Thyroid gland (tissue), 4 donors: ENCODE measurements around the gene BCAT1. TPM values are rescaled to one million over a fixed set of nuclear protein-coding genes. Genes with fewer than 3 reads are reported as not detected.

Experiments
- DNase-seq, 2 donors: peaks; one replicate each; pipeline ENCODE4 v3.0.0-alpha.2; 2019
- H3K27ac ChIP-seq, 3 donors: fragments of 200-600 bp; sonication (generic); 1 replicate in 2 of 3; 2 replicates in 1 of 3; pipeline ENCODE4 v1.5.1; 2016 to 2019; ENCODE audit warnings: mild to moderate bottlenecking in 1 of 3, moderate library complexity in 1 of 3
- H3K27me3 ChIP-seq: fragments of 200-600 bp; sonication (generic); one replicate; pipeline ENCODE4 v1.5.1; 2019
- H3K36me3 ChIP-seq, 2 donors: fragments of 200-600 bp; sonication (generic); one replicate each; pipeline ENCODE4 v1.5.1; 2016 to 2019
- H3K4me1 ChIP-seq, 2 donors: fragments of 200-600 bp; sonication (generic); one replicate each; pipeline ENCODE4 v1.5.1; 2017 to 2019
- H3K4me3 ChIP-seq, 3 donors: fragments of 200-600 bp; sonication (generic); replicated peaks in 1 of 3; 1 replicate in 2 of 3; 2 replicates in 1 of 3; pipeline ENCODE4 v1.5.1; 2016; ENCODE audit warnings: mild to moderate bottlenecking in 1 of 3
- H3K9me3 ChIP-seq: fragments of 200-600 bp; sonication (generic); one replicate; pipeline ENCODE4 v1.5.1; 2017
- CTCF ChIP-seq, 6 experiments: fragments of 200-600 bp in 3 of 6; fragments of 450-650 bp in 3 of 6; sonication (generic) in 3 of 6; IDR thresholded peaks; one replicate each; pipeline ENCODE4 v1.5.1; 2016 to 2019; ENCODE audit warnings: antibody characterized with exemption in 6 of 6, mild to moderate bottlenecking in 2 of 6, inconsistent platforms in 1 of 6, moderate library complexity in 1 of 6
- POLR2A ChIP-seq, 2 donors: fragments of 450-650 bp; IDR thresholded peaks; one replicate each; pipeline ENCODE4 v1.6.1; 2017; ENCODE audit warnings: antibody characterized with exemption in 2 of 2, mild to moderate bottlenecking in 2 of 2, moderate library complexity in 1 of 2
- WGBS, 2 donors: methylation state at CpG; one replicate each; pipeline ENCODE4 v1.1.5; 2017; 5-methylcytosine and 5-hydroxymethylcytosine counted together
- intact Hi-C: fragments of 100-400 bp; cut with DNase I; formaldehyde crosslinking; loops from one replicate; pipeline ENCODE4 v1.15.1; 2023
- total RNA-seq, 4 donors: library from RNA; depleted of rRNA; stranded (reverse); fragments of >200 nt; gene quantifications; one replicate each; pipeline ENCODE4 v1.2.3, GENCODE V29; 2016

BCAT1 gene
- total RNA-seq, result 10 to 100 TPM in 3 of 4 donors, 1 to 10 TPM in 1; 3.8 to 49.1 (median 13.2) TPM

- H3K27me3 ChIP-seq, result no peaks in the 10 kb centered on the region
- no peak for TF ChIP-seq POLR2A (IDR thresholded peaks at IDR 0.05)
- TF ChIP-seq CTCF (IDR thresholded peaks at IDR 0.05), result no peak
- intact Hi-C loops, result no loop called here
- no peak within 1 kb of the TSS for H3K27ac ChIP-seq
- no peaks in the 10 kb centered on the region for H3K9me3 ChIP-seq
- peaks cover 0 to 3% of the 10 kb centered on the region in 2 donors for H3K4me1 ChIP-seq
- WGBS, 2 donors, result 11 to 13% methylated on average over 44 to 47 of the region's 52 CpGs
- no peaks in the 10 kb centered on the region for H3K36me3 ChIP-seq
- DNase-seq, result peak; percentile 64
- peak within 1 kb of the TSS; percentile 36 to 87 (median 47) for H3K4me3 ChIP-seq
These were observed at the start of gene BCAT1 for GRCh38 chr12:24948757-24949722. BCAT1 (minus strand) TSS chr12:24949101; CDS start chr12:24948932, 169 bp downstream.

- H3K27ac ChIP-seq, result peak overlapping the region in 1 of 3 donors; percentile 8
These were observed 49.2 kb upstream of the BCAT1 start for GRCh38 chr12:24997970-24998582.

GRCh38 chr12:24997496-24997895, 48.6 kb upstream of the BCAT1 start:
- no peaks in the 10 kb centered on the region for H3K27me3 ChIP-seq
- H3K4me1 ChIP-seq, result peaks cover 6 to 14% of the 10 kb centered on the region in 2 donors
- no peak for DNase-seq
- no peak for TF ChIP-seq POLR2A (IDR thresholded peaks at IDR 0.05)
- no peak for TF ChIP-seq CTCF (IDR thresholded peaks at IDR 0.05)
- H3K27ac ChIP-seq, result peak overlapping the region in 1 of 3 donors; percentile 8
- H3K36me3 ChIP-seq, result no peaks in the 10 kb centered on the region
- H3K4me3 ChIP-seq, result no peak overlapping the region
- 88 to 91% methylated on average over 6 of the region's 6 CpGs for WGBS, 2 donors
- no peaks in the 10 kb centered on the region for H3K9me3 ChIP-seq
- intact Hi-C loops, result no loop called here

More at GRCh38 chr12:24997970-24998582, 49.2 kb upstream of the BCAT1 start:
- H3K27me3 ChIP-seq, result no peaks in the 10 kb centered on the region
- TF ChIP-seq CTCF (IDR thresholded peaks at IDR 0.05) (no peak), POLR2A (IDR thresholded peaks at IDR 0.05) (no peak)
- peaks cover 6 to 14% of the 10 kb centered on the region in 2 donors for H3K4me1 ChIP-seq
- intact Hi-C loops, result no loop called here
- 27 to 37% methylated on average over 4 of the region's 4 CpGs for WGBS, 2 donors
- no peaks in the 10 kb centered on the region for H3K9me3 ChIP-seq
- DNase-seq, result no peak
- no peaks in the 10 kb centered on the region for H3K36me3 ChIP-seq
- no peak overlapping the region for H3K4me3 ChIP-seq

- Histone ChIP-seq H3K36me3 (no peaks in the 10 kb centered on the region), H3K27me3 (no peaks in the 10 kb centered on the region), H3K9me3 (no peaks in the 10 kb centered on the region), H3K27ac (no peak overlapping the region), H3K4me1 (peaks cover 6 to 14% of the 10 kb centered on the region in 2 donors), H3K4me3 (no peak overlapping the region)
- no peak for TF ChIP-seq POLR2A (IDR thresholded peaks at IDR 0.05)
- WGBS, 2 donors, result 70 to 95% methylated on average over 5 of the region's 5 CpGs
- intact Hi-C loops, result no loop called here
- DNase-seq, result peak; percentile 14 to 33
These were observed 47.9 kb upstream of the BCAT1 start for GRCh38 chr12:24996820-24997219.

GRCh38 chr12:24996102-24996797, 47.3 kb upstream of the BCAT1 start:
- no peaks in the 10 kb centered on the region for H3K27me3 ChIP-seq
- TF ChIP-seq CTCF (IDR thresholded peaks at IDR 0.05) (no peak), POLR2A (IDR thresholded peaks at IDR 0.05) (no peak)
- intact Hi-C loops, result no loop called here
- no peak for DNase-seq
- H3K4me3 ChIP-seq, result no peak overlapping the region
- no peak overlapping the region for H3K27ac ChIP-seq
- 91 to 92% methylated on average over 8 of the region's 8 CpGs for WGBS, 2 donors
- H3K36me3 ChIP-seq, result no peaks in the 10 kb centered on the region
- peaks cover 6 to 14% of the 10 kb centered on the region in 2 donors for H3K4me1 ChIP-seq
- no peaks in the 10 kb centered on the region for H3K9me3 ChIP-seq
